Measurements from ENCODE around the gene ELMOD3.
A peak's percentile ranks its signal among the peaks of the same experiment; 100 is the strongest.

Gene ELMOD3

GRCh38 chr2:85354286-85355072, at the start of gene ELMOD3, which contains the start of gene RETSAT (continued):
- no peak for TF ChIP-seq ZBTB21 (tag by site-specific recombination; IDR thresholded peaks at IDR 0.05)
- TF ChIP-seq HIC1 (tag by site-specific recombination; IDR thresholded peaks at IDR 0.05) = no peak
- TF ChIP-seq ZNF350 (tag by site-specific recombination; IDR thresholded peaks at IDR 0.05) = no peak
- no peak for TF ChIP-seq ZNF791 (tag by site-specific recombination; IDR thresholded peaks at IDR 0.05)
- TF ChIP-seq ZNF433 (tag by site-specific recombination; IDR thresholded peaks at IDR 0.05; ENCODE audit: low read depth) = no peak
- no peak for TF ChIP-seq ZBTB44 (tag by site-specific recombination; IDR thresholded peaks at IDR 0.05)
- no peak for TF ChIP-seq ZNF529 (tag by site-specific recombination; IDR thresholded peaks at IDR 0.05; ENCODE audit: insufficient replicate concordance)
- no peak for TF ChIP-seq GLIS2 (tag by site-specific recombination; IDR thresholded peaks at IDR 0.05)
- TF ChIP-seq ZNF324 (tag by site-specific recombination; IDR thresholded peaks at IDR 0.05) = no peak
- peak; percentile 54; the same call in 1 of the 2 replicates for TF ChIP-seq ZNF2 (tag by site-specific recombination; IDR thresholded peaks at IDR 0.05)
- no peak for TF ChIP-seq REPIN1 (tag by site-specific recombination; IDR thresholded peaks at IDR 0.05; ENCODE audit: low read depth)
- no peak for TF ChIP-seq ZNF311 (tag by site-specific recombination; IDR thresholded peaks at IDR 0.05; ENCODE audit: borderline replicate concordance)
- no peak for TF ChIP-seq SALL2 (tag by site-specific recombination; IDR thresholded peaks at IDR 0.05; ENCODE audit: borderline replicate concordance)
- no peak for TF ChIP-seq ZNF776 (tag by site-specific recombination; IDR thresholded peaks at IDR 0.05; ENCODE audit: borderline replicate concordance)
- TF ChIP-seq ZNF513 (tag by site-specific recombination; IDR thresholded peaks at IDR 0.05) = no peak
- no peak for TF ChIP-seq ZNF155 (tag by site-specific recombination; IDR thresholded peaks at IDR 0.05)
- no peak for TF ChIP-seq ZNF138 (tag by site-specific recombination; IDR thresholded peaks at IDR 0.05; ENCODE audit: borderline replicate concordance)
- TF ChIP-seq YY2 (tag by site-specific recombination; IDR thresholded peaks at IDR 0.05) = no peak
- TF ChIP-seq ZNF335 (tag by site-specific recombination; conservative IDR thresholded peaks at IDR 0.05) = peak; percentile 77
- peak; percentile 58 for TF ChIP-seq SP2 (tag by site-specific recombination; IDR thresholded peaks at IDR 0.05)
- TF ChIP-seq ZNF623 (tag by site-specific recombination; IDR thresholded peaks at IDR 0.05) = no peak
- TF ChIP-seq ELK4 (IDR thresholded peaks at IDR 0.05; ENCODE audit: borderline replicate concordance, low read depth, low read length) = no peak
- no peak for TF ChIP-seq ZNF292 (tag by site-specific recombination; IDR thresholded peaks at IDR 0.05; ENCODE audit: borderline replicate concordance, low read depth)
- TF ChIP-seq ZFP69B (tag by site-specific recombination; IDR thresholded peaks at IDR 0.05) = no peak
- no peak for TF ChIP-seq ZNF544 (tag by site-specific recombination; IDR thresholded peaks at IDR 0.05)
- no peak for TF ChIP-seq ZNF555 (tag by site-specific recombination; conservative IDR thresholded peaks at IDR 0.05)
- peak; percentile 50 for TF ChIP-seq ZBTB11 (tag by site-specific recombination; conservative IDR thresholded peaks at IDR 0.05; ENCODE audit: low read depth)
- no peak for TF ChIP-seq ZNF19 (tag by site-specific recombination; IDR thresholded peaks at IDR 0.05; ENCODE audit: low read depth)
- TF ChIP-seq ZEB2 (tag by site-specific recombination; IDR thresholded peaks at IDR 0.05) = peak; percentile 53; the same call in 1 of the 2 replicates
- TF ChIP-seq ZNF133 (tag by site-specific recombination; IDR thresholded peaks at IDR 0.05) = no peak
- TF ChIP-seq ZNF416 (tag by site-specific recombination; IDR thresholded peaks at IDR 0.05) = no peak

Measured in HEK293 (cell line).